ENCODE data around the gene F2RL3.

The F2RL3 gene

DNA sequence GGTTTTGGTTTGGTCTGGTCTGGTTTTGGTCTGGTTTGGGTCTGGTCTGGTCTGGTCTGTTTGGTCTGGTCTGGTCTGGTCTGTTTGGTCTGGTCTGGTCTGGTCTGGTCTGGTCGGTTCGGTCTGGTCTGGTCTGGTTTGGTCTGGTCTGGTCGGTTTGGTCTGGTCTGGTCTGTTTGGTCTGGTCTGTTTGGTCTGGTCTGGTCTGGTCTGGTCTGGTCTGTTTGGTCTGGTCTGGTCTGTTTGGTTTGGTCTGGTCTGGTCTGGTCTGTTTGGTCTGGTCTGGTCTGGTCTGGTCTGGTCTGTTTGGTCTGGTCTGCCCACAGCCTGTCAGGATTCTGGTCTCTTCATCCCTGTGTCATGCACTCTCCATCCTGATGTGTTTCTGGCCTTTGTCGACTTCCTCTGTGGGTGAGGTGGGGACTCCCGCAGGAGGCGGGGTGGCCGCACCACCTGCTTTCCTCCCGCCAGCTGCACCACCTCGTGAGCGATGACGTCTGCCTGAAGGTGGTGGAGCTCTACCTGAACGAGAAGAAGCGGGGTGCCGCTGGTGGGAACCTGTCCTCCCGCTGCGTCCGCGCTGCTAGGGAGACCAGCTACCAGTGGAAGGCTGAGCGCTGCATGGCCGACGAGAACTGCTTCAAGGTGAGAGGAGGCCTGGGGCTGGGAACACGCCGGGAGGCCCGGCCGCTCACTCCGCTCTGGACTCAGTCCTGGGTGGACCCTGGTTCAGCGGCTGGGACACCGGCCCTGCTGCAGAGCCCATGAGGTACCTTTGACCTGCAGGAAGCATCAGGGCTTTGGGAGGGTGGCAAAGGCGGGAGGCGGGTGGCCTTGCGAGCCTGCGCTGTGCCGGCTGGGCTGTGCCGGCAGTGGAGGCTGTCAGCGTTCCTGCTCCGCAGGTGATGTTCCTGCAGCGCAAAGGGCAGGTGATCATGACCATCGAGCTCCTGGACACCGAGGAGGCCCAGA lies 12.9 kb upstream of the F2RL3 start:
- DNase-seq, result no peak

DNA sequence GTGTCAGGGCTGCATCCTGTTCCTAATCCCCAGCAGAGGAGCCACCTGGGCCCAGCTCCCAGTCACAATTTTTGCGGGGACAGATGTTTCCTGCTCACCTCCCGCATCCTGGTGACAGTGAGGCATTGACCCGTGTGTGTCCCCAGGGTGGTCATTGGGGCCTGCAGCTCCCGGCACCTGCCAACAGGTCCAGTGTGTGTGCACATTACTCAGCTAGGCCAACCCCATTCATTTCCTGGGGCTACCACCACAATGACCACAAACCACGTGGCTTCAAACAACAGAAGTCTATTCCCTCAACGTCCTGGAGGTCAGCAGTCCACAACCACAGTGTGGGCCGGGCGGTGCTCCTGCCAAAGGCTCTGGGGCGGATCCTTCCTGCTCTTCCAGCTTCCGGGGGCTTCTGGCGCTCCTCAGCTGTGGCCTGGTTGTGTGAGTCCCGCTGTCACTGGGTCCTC lies 11.9 kb upstream of the F2RL3 start:
- DNase-seq, result no peak

DNA sequence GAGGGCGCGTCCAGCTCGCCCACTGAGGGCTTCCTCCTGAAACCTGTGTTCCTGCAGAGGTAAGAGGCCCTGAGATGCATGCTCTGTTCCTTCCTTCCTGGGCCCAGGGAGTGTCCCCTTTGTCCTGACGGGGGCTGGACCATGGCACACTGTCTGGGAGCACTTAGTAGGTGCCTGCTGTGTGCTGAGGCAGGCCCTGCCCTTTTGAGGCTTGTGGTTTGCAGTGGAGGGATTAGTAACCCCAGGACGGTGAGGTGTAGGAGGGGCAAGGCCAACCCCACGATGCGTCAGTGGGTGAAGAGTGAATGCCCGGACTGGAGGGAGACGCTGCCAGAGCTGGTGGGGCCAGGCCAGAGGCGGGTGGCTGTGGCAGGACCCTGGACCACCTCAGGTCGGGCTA lies 11.2 kb upstream of the F2RL3 start:
- DNase-seq, result no peak

DNA sequence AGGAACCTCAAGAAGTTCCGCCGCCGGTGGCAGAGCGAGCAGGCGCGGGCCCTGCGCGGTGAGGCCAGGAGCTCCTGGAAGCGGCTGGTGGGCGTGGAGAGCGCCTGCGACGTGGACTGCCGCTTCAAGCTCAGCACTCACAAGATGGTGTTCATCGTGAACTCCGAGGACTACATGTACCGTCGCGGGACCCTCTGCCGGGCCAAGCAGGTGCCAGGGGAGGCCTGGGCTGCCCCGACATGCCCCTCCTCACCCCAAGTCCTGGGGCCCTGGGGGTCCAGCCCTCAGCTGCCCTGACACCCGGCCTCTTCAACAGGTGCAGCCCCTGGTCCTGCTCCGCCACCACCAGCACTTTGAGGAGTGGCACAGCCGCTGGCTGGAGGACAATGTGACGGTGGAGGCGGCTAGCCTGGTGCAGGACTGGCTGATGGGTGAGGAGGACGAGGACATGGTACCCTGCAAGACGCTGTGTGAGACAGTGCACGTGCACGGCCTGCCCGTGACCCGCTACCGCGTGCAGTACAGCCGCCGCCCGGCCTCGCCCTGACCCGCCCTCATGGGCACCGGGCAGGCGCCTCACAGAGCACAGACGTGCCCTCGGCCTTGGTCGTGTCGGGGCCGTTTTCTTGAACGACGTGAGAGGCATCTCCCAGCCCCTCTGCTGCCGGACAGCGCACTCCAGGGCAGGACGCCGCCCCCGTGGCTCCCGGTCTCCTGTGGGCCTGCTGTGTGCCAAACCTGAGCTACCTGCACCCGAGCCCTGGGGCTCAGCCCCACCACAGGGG lies 10.4 kb upstream of the F2RL3 start:
- no peak for DNase-seq

DNA sequence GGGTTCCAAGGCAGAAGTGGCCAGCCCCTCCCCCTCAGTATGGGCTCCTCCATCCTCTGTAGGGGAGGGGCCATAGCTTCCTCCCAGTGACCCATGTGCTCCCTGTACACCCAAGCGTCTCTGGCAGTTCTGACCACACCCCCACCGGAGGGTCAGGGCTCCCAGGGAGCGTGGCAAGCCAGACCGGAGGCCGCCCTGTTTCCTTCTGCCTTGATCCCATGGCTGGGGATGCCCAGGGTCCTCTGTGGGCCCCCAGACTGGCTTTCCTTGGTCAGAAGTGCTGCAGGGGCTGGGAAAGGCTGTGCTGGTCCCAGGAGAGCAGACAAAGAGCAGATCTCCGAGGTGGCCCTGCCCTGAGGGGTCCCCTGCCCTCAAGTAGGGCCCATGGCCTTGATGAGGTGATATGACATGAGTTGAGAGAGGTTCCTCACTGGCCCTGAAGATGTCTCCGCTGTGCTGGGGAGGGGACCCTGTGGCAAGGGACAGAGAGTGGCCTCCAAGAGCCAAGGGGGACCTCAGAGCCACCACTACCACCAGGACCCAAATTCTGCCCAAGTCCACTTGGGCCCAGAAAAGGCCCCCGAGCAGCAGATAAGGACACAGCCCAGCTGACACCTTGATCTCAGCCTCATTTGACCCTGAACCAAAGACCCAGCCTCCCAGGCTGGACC lies 7.8 kb upstream of the F2RL3 start:
- DNase-seq, result no peak

DNA sequence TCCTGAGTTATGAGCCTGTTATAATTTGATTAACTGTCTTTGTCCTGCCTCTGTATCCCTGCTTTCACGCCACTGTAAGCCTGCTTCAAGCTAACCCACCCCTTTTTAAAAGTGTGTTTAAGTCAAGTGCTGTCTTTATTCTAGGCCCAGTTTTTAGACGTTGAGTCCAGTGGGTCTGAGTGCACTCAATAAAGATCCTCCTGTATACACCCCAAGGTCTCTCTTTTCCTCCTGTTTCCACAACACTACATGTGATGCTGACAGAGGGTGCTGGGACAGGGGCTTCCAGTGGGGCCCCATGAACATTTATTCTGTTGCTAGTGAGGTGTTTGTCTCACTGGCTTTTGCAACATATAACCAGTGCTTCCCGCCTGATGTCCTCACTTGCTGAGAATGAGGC lies 6.7 kb upstream of the F2RL3 start:
- no peak for DNase-seq

DNA sequence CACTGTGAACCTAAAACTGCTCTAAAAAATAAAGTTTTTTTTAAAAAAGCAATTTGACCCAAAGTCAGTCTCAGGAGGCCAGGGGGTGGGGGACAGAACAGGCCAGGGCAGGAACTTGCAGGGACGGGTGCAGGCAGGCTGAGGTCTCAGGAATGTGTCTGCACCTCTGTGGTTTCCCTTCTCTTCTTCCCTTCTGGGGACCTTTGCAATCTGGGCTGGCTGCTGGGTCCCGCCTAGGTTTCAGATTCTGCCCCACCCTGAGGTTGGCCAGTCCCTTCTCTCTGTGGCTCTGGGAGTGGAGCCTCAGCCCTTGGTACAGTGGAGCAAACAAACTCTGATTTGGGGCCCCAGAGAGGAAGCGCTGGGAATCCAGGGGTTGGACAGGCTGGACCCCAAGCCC lies 5.3 kb upstream of the F2RL3 start:
- no peak for DNase-seq

DNA sequence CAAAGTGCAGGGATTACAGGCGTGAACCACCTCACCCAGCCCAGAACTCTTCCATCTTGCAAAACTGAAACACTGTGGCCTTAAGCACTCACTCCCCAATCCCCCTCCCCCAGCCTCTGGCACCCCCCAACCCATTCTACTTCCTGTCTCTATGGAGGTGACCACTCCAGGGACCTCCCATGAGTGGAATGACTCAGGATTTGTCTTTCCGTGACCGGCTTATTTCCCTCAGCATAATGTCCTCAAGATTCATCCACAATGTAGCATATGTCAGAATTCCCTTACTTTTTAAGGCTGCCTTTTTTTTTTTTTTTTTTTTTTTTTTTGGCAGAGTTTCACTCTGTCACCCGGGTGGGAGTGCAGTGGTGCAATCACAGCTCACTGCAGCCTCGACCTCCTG lies 3.6 kb upstream of the F2RL3 start:
- DNase-seq, result no peak

DNA sequence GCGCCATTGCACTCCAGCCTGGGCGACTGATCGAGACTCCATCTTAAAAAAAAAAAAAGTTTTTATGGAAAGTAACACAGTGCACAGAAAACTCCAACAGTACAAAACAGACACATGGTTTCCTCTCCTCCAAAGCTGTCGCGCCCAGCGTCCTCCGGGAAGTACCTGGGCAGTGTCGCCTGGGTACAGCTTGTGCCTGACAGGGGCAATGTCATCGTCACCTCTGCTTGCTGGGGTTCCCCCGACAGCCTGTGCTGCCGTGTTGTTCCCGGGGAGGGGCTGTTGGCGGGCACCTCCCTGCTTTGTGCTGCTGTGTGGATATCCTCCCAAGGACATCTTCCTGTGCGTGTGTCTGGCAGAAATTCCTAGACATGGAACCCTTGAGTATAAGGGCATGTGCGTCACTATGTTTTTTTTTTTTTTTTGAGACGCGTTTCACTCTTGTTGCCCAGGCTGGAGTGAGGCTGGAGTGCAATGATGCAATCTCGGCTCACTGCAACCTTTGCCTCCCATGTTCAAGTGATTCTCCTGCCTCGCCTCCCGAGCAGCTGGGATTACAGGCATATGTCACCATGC lies 2.4 kb upstream of the F2RL3 start:
- no peak for DNase-seq

DNA sequence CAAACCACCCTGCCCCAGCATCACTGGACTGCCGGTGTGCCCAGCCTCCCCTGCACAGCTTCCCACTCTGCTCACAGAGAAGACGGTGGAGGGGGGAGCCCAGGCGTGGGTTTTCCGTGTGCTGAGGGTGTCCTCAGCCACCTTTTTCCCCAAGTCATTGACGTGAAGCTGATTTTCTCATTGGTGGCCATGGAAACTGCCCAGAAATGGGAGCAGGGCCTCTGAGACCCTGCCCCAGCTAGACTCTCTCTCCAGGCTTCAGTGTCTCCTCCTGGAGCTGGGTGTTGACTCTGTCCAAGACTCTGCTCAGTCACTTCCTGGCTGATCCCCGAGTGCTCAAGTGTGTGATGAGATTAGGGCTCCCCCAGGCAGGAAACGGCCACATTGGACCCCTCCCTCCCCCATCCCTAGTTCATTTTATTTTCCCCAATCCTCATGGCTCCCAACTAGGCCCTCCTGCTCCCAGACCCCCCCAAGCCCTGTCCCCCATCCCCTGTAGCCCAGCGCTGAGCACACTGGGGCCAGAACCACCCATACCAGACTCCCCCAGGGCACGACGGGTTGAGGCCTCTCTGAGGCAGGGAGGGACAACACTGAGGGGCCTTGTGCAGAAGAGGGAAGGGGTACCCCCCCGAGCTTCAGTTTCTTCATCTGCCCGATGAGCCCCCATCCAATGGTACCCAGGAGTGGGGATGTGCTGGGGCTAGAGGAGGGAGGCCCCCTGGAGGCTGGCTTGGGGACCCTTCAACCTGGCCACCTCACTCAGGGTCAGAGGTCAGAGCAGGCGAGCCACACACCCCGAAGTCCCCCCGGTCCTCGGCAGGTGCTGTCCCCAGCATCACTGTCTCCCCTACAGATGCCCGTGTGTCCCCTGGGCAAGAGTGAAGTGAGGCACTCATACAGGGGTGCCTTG lies 1.2 kb upstream of the F2RL3 start:
- no peak for DNase-seq

DNA sequence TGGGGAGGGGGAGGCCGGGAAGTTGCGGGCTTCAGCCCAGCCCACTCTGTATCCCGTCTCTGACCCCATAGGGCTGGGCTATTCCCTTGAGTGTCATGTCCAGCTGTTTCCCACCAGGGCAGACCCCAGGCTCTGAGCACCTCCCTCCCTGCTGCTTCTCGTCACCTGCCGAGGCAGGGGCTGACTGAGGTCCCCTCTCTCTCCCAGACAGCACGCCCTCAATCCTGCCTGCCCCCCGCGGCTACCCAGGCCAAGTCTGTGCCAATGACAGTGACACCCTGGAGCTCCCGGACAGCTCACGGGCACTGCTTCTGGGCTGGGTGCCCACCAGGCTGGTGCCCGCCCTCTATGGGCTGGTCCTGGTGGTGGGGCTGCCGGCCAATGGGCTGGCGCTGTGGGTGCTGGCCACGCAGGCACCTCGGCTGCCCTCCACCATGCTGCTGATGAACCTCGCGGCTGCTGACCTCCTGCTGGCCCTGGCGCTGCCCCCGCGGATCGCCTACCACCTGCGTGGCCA lies 625 bp downstream of the F2RL3 start:
- no peak for DNase-seq

DNA sequence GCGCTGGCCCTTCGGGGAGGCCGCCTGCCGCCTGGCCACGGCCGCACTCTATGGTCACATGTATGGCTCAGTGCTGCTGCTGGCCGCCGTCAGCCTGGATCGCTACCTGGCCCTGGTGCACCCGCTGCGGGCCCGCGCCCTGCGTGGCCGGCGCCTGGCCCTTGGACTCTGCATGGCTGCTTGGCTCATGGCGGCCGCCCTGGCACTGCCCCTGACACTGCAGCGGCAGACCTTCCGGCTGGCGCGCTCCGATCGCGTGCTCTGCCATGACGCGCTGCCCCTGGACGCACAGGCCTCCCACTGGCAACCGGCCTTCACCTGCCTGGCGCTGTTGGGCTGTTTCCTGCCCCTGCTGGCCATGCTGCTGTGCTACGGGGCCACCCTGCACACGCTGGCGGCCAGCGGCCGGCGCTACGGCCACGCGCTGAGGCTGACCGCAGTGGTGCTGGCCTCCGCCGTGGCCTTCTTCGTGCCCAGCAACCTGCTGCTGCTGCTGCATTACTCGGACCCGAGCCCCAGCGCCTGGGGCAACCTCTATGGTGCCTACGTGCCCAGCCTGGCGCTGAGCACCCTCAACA lies 1.2 kb downstream of the F2RL3 start:
- DNase-seq, result no peak

DNA sequence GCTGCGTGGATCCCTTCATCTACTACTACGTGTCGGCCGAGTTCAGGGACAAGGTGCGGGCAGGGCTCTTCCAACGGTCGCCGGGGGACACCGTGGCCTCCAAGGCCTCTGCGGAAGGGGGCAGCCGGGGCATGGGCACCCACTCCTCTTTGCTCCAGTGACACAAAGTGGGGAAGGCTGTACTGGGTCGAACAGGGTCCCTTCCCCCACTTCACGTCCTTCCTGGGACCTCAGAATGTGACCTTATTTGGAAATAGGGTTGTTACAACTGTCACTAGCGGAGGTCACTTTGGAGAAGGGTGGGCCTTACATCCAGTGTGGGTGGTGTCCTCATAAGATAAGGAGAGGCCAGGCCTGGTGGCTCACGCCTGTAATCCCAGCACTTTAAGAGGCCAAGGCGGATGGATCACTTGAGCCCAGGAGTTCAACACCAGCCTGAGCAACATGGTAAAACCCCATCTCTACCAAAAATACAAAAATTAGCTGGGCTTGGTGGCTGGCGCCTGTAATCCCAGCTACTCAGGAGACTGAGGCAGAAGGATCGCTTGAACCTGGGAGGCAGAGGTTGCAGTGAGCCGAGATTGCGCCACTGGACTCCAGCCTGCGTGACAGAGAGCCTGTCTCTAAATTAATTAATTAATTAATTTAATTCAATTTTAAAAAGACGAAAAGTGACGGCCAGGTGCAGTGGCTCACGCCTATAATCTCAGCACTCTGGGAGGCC lies 1.8 kb downstream of the F2RL3 start:
- no peak for DNase-seq

DNA sequence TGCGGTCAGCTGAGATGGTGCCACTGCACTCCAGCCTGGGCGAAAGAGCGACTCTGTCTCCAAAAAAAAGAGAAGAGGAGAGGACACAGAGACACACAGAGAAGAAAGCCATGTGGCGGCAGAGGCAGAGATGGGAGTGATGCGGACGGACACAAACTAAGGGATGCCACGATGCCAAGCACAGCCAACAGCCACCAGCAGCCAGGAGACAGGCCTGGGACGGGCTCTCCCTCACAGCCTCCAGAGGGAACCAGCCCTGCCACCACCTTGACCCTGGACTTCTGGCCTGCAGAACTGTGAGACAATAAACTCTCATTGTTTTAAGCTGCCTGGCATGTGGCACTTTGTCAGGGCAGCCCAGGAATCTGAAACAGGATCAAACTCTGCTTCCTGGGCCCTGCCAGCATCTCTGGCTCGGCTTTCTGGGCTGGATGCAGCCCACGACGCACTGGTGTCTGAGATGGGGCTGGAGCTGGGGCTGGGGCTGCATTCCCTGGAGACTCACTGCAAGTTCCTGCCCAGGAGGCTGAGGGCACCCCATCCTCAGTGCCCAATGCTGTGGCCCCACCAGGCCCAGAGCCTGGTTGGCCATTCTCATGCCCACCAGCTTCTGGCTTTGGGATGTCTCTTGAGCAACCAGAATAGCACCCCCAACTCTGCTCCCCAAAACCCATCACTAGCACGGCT lies 3.0 kb downstream of the F2RL3 start:
- DNase-seq, result no peak

DNA sequence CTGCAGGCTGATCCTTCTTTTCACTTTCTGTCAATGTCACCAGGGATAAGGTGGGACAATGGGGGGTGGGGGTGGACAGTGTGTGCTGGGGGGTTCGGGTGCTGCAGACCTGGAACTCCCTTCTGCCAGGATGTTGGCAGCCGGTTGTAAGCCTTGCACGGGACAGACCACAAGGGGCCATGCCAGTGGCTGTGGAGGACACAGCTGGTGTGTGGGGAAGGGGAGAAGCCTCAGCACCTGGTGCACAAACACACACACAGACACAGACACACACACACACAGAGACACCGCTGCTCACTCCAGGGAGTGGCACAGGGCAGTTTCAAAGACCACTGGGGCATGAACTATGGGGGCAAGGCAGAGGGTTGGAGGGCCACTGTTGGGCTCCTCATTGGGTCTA lies 3.6 kb downstream of the F2RL3 start:
- DNase-seq, result no peak

DNA sequence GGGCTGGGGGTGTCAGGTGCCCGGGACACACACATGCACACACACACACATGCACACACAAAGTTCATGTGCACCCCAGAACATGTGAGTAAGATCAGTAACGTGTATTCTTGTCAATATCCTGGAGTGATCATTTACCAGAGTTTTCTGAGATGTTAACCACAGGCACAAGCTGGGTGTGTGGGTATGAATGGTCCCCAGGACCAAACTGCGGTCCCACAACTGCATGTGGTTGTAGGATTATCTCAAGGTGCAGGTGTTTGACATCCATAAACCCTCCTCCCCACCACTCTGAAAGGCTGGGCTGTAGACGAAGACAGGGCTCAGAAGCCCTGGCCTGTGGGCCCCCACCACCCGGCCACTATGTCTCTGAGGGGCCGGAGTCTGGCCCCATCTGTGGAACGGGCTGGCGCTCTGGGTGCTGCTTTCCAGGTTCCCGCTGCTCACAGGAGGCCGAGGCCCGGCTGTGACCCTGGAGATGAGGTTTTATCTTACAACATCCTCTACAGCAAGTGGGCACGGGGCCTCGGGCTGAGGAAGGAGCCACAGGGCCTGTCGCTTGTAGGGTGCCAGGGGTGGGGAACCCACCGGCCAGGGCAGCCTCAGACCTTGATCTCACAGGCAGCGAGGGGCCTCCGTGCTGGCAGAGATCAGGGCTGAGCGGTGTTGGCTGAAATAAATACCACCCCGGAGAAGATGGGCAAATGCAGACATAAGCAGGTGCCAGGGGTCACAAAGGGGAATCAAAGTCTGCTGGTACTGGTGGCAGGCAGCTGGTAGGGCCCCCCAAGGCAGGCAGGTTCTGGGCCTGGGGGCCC lies 4.3 kb downstream of the F2RL3 start:
- no peak for DNase-seq

DNA sequence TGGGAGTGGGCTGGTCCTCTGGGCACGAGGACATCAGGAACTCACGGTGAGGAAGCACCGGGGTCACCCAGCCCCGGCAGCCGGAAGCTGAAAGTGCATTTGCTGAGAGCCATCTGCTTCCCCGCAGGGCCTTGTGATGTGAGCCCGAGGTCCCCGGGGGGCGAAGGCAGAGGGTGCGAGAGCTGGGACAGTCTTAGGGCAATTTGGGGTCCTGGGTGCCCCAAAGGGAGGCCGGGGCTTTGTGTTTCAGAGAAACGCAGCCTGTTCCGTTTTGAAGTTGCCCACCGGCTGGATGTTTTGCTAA lies 4.8 kb downstream of the F2RL3 start:
- no peak for DNase-seq

DNA sequence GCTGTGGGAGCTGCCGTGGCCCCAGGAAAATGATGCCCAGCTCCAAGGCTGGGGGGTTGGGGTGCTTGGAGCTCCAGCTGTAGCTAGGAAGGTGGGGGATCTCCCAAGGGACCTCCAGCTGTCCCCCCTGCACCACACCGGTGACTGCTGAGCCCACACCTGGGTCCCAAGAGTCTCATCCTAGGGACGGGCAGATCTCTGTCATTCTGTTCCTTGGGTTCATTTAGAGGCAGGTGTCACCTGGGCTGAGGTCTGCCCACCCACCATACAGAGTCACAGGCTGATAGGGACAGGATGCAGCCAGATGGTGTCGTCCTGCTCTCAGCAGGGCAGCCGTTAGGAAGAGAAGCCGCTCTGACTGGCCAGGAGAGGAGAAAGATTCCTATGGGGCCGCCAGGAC lies 5.3 kb downstream of the F2RL3 start:
- DNase-seq, result no peak
